ENCODE results near the gene RD3L. TPM values are rescaled to one million over a fixed set of nuclear protein-coding genes. Genes with fewer than 3 reads are reported as not detected.

The RD3L gene
- total RNA-seq, 1 donor from 2014 or later: not detected

DNA sequence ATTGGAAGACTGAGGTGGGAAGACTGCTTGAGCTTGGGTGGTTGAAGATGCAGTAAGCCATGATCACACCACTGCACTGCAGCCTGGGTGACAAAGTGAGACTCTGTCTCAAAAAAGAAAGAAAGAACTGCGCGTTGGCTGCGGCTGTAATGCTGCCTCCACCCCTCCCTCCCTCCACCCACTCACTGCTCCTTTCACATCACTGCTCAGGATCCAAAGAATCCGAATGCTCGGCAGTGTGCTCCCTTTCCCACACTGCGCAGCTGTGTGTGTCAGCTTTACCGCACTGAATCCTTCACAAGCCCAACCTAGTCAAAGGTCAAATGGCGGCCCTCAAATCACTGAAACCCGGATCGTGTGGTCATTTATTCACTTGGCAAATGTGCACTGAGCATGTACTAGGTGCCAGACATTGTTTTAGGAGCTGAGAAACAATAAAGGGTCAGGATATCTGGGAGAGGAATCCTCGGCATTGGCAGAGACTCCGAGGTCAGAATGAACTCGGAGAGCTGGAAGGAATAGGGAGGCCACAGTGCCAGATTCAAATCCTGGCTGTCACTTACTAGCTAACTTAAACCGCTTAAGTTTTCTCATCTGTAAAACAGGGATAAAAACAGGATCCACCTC is 25.6 kb downstream of the RD3L start:
- DNase-seq (ENCODE audit: low read depth): no peak
- no peak overlapping the region for H3K4me3 ChIP-seq (ENCODE audit: low read depth, low read length)
- TF ChIP-seq, protein P1, sequence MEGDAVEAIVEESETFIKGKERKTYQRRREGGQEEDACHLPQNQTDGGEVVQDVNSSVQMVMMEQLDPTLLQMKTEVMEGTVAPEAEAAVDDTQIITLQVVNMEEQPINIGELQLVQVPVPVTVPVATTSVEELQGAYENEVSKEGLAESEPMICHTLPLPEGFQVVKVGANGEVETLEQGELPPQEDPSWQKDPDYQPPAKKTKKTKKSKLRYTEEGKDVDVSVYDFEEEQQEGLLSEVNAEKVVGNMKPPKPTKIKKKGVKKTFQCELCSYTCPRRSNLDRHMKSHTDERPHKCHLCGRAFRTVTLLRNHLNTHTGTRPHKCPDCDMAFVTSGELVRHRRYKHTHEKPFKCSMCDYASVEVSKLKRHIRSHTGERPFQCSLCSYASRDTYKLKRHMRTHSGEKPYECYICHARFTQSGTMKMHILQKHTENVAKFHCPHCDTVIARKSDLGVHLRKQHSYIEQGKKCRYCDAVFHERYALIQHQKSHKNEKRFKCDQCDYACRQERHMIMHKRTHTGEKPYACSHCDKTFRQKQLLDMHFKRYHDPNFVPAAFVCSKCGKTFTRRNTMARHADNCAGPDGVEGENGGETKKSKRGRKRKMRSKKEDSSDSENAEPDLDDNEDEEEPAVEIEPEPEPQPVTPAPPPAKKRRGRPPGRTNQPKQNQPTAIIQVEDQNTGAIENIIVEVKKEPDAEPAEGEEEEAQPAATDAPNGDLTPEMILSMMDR (conservative IDR thresholded peaks at IDR 0.05; ENCODE audit: low read depth, low read length): no peak

GRCh38 chr14:103915616-103916015 is 26.7 kb downstream of the RD3L start:
- no peak for DNase-seq (ENCODE audit: low read depth)
- H3K4me3 ChIP-seq (ENCODE audit: low read depth, low read length): no peak overlapping the region
- TF ChIP-seq, protein P1 (conservative IDR thresholded peaks at IDR 0.05; ENCODE audit: low read depth, low read length): no peak

DNA sequence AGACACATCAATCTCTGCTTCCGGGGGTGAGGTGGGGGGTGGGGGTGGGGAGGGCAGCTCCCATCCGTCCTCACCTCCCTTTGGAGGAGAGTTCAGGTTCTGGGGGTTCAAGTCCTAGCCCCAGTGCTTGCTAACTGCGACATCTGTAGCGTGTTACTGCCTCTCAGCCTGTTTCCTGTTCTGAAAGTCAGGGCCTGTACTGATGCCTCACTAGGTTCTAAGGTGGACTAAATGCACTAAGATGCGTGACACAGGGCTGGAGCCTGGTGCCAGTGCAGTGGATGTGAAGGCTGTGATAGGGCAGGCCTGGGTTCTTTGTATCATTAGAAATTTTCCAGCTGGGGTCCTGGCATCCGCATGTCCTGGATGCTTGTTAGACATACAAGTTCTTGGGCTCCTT is 31.3 kb downstream of the RD3L start:
- TF ChIP-seq, protein P1 (conservative IDR thresholded peaks at IDR 0.05; ENCODE audit: low read depth, low read length): no peak
- no peak for DNase-seq (ENCODE audit: low read depth)
- H3K4me3 ChIP-seq (ENCODE audit: low read depth, low read length): no peak overlapping the region

DNA sequence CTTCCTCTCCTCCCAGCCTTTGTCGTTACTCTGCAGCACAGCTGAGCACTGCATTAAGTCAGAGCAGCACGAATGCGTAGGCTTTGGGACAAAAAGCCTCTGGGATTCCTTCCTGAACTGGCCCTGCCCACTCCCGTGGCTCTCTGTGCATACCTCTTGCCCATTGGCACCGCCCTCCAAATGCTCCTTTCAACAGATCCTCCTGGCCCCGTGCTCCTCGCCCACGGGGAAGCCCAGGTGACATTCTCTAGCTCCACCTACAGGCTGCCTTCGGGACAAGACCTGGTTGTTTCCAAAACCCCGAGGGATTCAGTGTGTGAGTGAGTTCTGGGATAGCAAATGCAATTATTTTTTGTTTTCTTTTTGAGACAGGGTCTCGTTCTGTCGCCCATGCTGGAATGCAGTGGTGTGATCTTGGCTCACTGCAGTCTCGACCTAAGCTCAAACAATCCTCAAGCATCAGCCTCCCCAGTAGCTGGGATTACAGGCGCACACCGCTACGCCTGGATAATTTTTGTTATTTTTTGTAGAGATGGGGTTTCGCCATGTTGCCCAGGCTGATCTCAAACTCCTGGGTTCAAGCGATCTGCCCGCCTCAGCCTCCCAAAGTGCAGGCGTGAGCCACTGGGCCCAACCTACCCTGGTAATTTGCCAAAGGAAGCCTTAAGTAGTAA is 31.9 kb downstream of the RD3L start:
- no peak for DNase-seq (ENCODE audit: low read depth)
- no peak overlapping the region for H3K4me3 ChIP-seq (ENCODE audit: low read depth, low read length)
- TF ChIP-seq, protein P1 (conservative IDR thresholded peaks at IDR 0.05; ENCODE audit: low read depth, low read length): peak; percentile 93

DNA sequence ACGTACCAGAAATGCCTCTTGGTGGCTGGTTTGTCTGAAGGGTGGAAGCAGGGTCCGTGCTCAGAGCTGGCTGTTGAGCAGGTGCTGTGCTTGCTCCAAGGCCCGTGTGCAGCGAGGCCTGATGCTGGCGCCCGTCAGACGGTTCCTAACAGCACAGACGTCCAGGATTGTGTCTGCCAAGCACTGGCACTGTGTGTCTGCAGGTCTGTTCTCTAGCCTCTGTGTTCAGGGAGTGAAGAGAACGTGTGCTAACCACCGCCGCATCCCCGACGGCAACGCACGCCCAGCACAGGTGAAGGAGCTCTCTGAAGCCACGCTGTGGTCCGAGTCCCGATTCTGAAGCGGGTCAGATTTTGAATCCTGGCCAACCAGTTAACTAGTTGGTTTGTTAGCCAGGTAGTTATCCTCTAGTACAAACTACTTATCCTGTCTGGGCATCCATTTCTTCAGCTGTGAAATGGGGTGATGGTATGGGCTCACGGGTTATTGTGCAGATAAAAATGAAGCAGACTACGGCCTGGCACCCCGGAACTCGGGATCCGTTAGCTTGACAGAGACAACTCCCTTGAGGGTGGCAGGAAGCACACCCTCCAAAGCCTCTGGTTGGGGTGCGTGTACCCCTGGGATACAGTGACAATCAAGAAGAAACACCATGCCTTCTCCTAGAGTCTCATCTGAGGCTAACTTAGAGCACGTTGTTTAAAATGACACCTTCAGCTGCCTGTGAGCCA is 32.6 kb downstream of the RD3L start:
- no peak overlapping the region for H3K4me3 ChIP-seq (ENCODE audit: low read depth, low read length)
- TF ChIP-seq, protein P1 (conservative IDR thresholded peaks at IDR 0.05; ENCODE audit: low read depth, low read length): no peak
- DNase-seq (ENCODE audit: low read depth): no peak

- DNase-seq (ENCODE audit: low read depth): no peak
- TF ChIP-seq, protein P1 (conservative IDR thresholded peaks at IDR 0.05; ENCODE audit: low read depth, low read length): no peak
- no peak overlapping the region for H3K4me3 ChIP-seq (ENCODE audit: low read depth, low read length)
Measured at GRCh38 chr14:103908580-103908979, 33.7 kb downstream of the RD3L start.

Measured in epithelial cell of proximal tubule (primary cell).